GM12873 (cell line): ENCODE data around the gene GYG1.

Source experiments
- CTCF ChIP-seq: IDR thresholded peaks from 2 replicates; pipeline ENCODE4 v1.5.1; 2012; ENCODE audit warnings: low read depth, mild to moderate bottlenecking, moderate library complexity, low read length, control low read depth; ENCODE audit not compliant: insufficient read depth; ENCODE audit errors: missing control alignments

The GYG1 gene

GRCh38 chr3:148970271-148970670 lies 21.1 kb upstream of the GYG1 start:
- TF ChIP-seq CTCF = no peak

- no peak for TF ChIP-seq CTCF
Measured at GRCh38 chr3:148971401-148972163, 19.8 kb upstream of the GYG1 start.

GRCh38 chr3:148974726-148975125 lies 16.6 kb upstream of the GYG1 start:
- TF ChIP-seq CTCF = no peak

GRCh38 chr3:148975248-148975647 lies 16.1 kb upstream of the GYG1 start:
- TF ChIP-seq CTCF = no peak

GRCh38 chr3:148975696-148976095 lies 15.6 kb upstream of the GYG1 start:
- no peak for TF ChIP-seq CTCF

GRCh38 chr3:148981273-148981672 lies 10.1 kb upstream of the GYG1 start:
- no peak for TF ChIP-seq CTCF

- TF ChIP-seq CTCF = no peak
Measured at GRCh38 chr3:148990236-148990635, 1.1 kb upstream of the GYG1 start.
